OCI-LY3 (cell line): ENCODE results near the gene TAMALIN.

ENCODE experiments used
- H2AFZ ChIP-seq: fragments of 200-600, 300-600 bp; shearing (Covaris generic); 2 replicates; pipeline ENCODE4 v1.6.0; 2014; ENCODE audit warnings: antibody characterized with exemption, low read depth, low read length
- H3K27ac ChIP-seq: fragments of 200-600, 300-600 bp; sonication (generic); 2 replicates; pipeline ENCODE4 v1.5.1; 2014; ENCODE audit warnings: mild to moderate bottlenecking, low read length, moderate library complexity, mixed read lengths
- H3K27me3 ChIP-seq: fragments of 200-600, 300-600 bp; sonication (generic); 2 replicates; pipeline ENCODE4 v1.6.1; 2014; ENCODE audit warnings: low read depth, low read length, mixed read lengths
- H3K36me3 ChIP-seq: fragments of 200-600, 300-600 bp; sonication (generic); replicated peaks from 2 replicates; pipeline ENCODE3; 2014; ENCODE audit warnings: low read depth, low read length, mixed read lengths
- H3K4me1 ChIP-seq: fragments of 300-600, 200-600 bp; sonication (generic); 2 replicates; pipeline ENCODE4 v1.6.1; 2014; ENCODE audit warnings: low read length, mixed read lengths
- H3K4me2 ChIP-seq: fragments of 200-600, 300-600 bp; sonication (generic); 2 replicates; pipeline ENCODE4 v1.6.1; 2014; ENCODE audit warnings: low read length, mixed read lengths
- H3K4me3 ChIP-seq: fragments of 300-600, 200-600 bp; sonication (generic); 2 replicates; pipeline ENCODE4 v1.5.1; 2014; ENCODE audit warnings: antibody characterized with exemption, mild to moderate bottlenecking, low read length, moderate library complexity
- H3K79me2 ChIP-seq: fragments of 300-600, 200-600 bp; shearing (Covaris generic); 2 replicates; pipeline ENCODE4 v1.6.1; 2014; ENCODE audit warnings: mild to moderate bottlenecking, low read length, mixed read lengths
- H3K9ac ChIP-seq: fragments of 300-600, 200-600 bp; shearing (Covaris generic); 2 replicates; pipeline ENCODE4 v1.6.0; 2014; ENCODE audit warnings: mild to moderate bottlenecking, low read length, moderate library complexity
- H3K9me3 ChIP-seq: fragments of 200-600, 300-600 bp; shearing (Covaris generic); 2 replicates; pipeline ENCODE4 v1.6.1; 2014; ENCODE audit warnings: low read length, mixed read lengths; ENCODE audit not compliant: insufficient read depth
- H4K20me1 ChIP-seq: fragments of 200-600, 300-600 bp; sonication (generic); 2 replicates; pipeline ENCODE4 v1.6.1; 2016; ENCODE audit warnings: low read length, mixed read lengths; ENCODE audit not compliant: insufficient read depth
- CTCF ChIP-seq: fragments of 200-600, 300-600 bp; sonication (generic); IDR thresholded peaks from 2 replicates; pipeline ENCODE4 v1.5.1; 2014; ENCODE audit warnings: antibody characterized with exemption, low read length, low read depth
- EZH2phosphoT487 ChIP-seq: fragments of 200-600 bp; shearing (Covaris generic); IDR thresholded peaks from 2 replicates; pipeline ENCODE4 v1.6.1; 2018; ENCODE audit warnings: antibody characterized with exemption, mixed run types, low read depth

The TAMALIN gene

GRCh38 chr12:52023182-52023975, 16.6 kb downstream of the TAMALIN start:
- peak overlapping the region; percentile 90 for H3K4me2 ChIP-seq
- H2AFZ ChIP-seq, result peak overlapping the region; percentile 71
- H3K27me3 ChIP-seq, result peaks cover 22% of the 10 kb centered on the region
- H4K20me1 ChIP-seq, result no peaks in the 10 kb centered on the region
- peak overlapping the region; percentile 34 for H3K9ac ChIP-seq
- no peaks in the 10 kb centered on the region for H3K36me3 ChIP-seq
- H3K4me3 ChIP-seq, result peak overlapping the region; percentile 75
- H3K27ac ChIP-seq, result no peak overlapping the region
- TF ChIP-seq EZH2phosphoT487 (no peak), CTCF (peak; percentile 89)
- H3K9me3 ChIP-seq, result no peaks in the 10 kb centered on the region
- peaks cover 38% of the 10 kb centered on the region for H3K4me1 ChIP-seq
- H3K79me2 ChIP-seq, result no peaks in the 10 kb centered on the region

GRCh38 chr12:52023976-52024688, 17.4 kb downstream of the TAMALIN start:
- Histone ChIP-seq H3K36me3 (no peaks in the 10 kb centered on the region), H3K79me2 (no peaks in the 10 kb centered on the region), H3K9me3 (no peaks in the 10 kb centered on the region), H3K4me3 (peak overlapping the region; percentile 75), H2AFZ (peak overlapping the region; percentile 71; the same call in 1 of the 2 replicates), H3K4me2 (peak overlapping the region; percentile 90), H3K9ac (0 out of 2 replicates have a peak overlapping the region, but pooled peaks have one; percentile 9), H4K20me1 (no peaks in the 10 kb centered on the region), H3K27me3 (peaks cover 26% of the 10 kb centered on the region), H3K4me1 (peaks cover 34% of the 10 kb centered on the region), H3K27ac (no peak overlapping the region)
- no peak; the same call in none of the 2 replicates for TF ChIP-seq CTCF
- no peak for TF ChIP-seq EZH2phosphoT487

- Histone ChIP-seq H3K4me2 (peak overlapping the region; percentile 85), H3K27me3 (peaks cover 24% of the 10 kb centered on the region), H4K20me1 (no peaks in the 10 kb centered on the region), H3K9me3 (no peaks in the 10 kb centered on the region), H2AFZ (no peak overlapping the region), H3K9ac (no peak overlapping the region), H3K4me1 (peaks cover 31% of the 10 kb centered on the region), H3K4me3 (0 out of 2 replicates have a peak overlapping the region, but pooled peaks have one; percentile 73), H3K27ac (no peak overlapping the region), H3K79me2 (no peaks in the 10 kb centered on the region), H3K36me3 (no peaks in the 10 kb centered on the region)
- TF ChIP-seq EZH2phosphoT487 (no peak), CTCF (no peak)
These were observed 18.1 kb downstream of the TAMALIN start for GRCh38 chr12:52024845-52025230.

- H3K79me2 ChIP-seq, result no peaks in the 10 kb centered on the region
- no peaks in the 10 kb centered on the region for H4K20me1 ChIP-seq
- H3K4me2 ChIP-seq, result peak overlapping the region; percentile 85
- H3K4me1 ChIP-seq, result peaks cover 23% of the 10 kb centered on the region
- no peak overlapping the region for H3K27ac ChIP-seq
- H3K4me3 ChIP-seq, result peak overlapping the region; percentile 73
- H3K9ac ChIP-seq, result no peak overlapping the region
- no peak overlapping the region for H2AFZ ChIP-seq
- TF ChIP-seq EZH2phosphoT487 (no peak), CTCF (no peak)
- H3K36me3 ChIP-seq, result no peaks in the 10 kb centered on the region
- peaks cover 20% of the 10 kb centered on the region for H3K27me3 ChIP-seq
- H3K9me3 ChIP-seq, result no peaks in the 10 kb centered on the region
These were observed 19.5 kb downstream of the TAMALIN start for GRCh38 chr12:52026263-52026662.
